Measurements from ENCODE around the gene THOC6.

Gene THOC6

GRCh38 chr16:3023669-3024478 is at the start of gene THOC6, which contains the start of gene HCFC1R1:
Gene THOC6, plus strand, starts transcription at chr16:3024035. Its CDS starts 292 bp downstream, at chr16:3024327.
Gene HCFC1R1, minus strand, starts transcription at chr16:3023942. Its CDS starts 1 bp downstream, at chr16:3023941.
- DNase-seq: peak; percentile 95

GRCh38 chr16:2974319-2975056 is 49.3 kb upstream of the THOC6 start:
- DNase-seq: no peak

- DNase-seq: no peak
Measured at GRCh38 chr16:2975161-2975795, 48.6 kb upstream of the THOC6 start.

- no peak for DNase-seq
Measured at GRCh38 chr16:2976201-2976600, 47.6 kb upstream of the THOC6 start.

DNA sequence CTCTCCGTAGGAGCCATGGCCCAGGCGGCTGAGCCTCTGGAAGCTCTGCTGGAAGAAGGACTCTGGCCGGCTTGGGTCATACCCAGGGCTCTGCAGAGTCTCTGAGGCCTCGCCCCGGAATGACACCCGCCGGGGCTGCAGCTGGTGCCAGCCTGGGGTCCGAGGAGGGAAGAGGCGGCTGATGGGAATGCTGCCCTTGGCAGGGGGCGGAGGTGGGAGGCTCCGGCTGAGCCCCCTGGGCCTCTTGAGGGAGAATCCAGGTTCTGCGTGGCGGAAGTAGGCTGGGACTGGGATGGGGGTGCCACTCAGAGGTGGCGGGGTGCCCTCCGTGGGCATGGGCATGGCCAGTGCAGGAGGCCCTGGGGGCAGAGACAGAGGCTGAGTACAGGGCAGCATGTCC is 47.2 kb upstream of the THOC6 start:
- no peak for DNase-seq

DNA sequence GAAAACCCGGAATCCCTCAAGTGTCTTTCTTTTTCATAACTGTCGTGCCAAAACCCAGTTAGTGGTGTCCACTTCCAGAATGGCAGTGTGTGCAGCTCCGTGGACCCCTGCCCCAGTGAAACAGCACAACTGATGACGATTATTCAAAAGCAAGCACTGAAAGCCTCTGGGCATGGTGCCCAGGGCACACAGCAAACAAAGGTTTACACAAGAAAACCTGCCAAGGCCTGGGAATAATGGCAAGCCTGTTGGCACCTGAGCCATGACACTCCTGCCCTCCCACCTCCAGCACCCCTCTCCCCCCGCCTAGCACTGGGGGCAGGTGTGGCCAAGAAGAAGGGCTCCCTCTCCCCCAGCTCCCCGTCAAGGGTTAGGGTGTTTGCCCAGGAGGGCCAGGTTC is 46.4 kb upstream of the THOC6 start:
- peak; percentile 94 for DNase-seq

- no peak for DNase-seq
Measured at GRCh38 chr16:2979669-2980226, 44.1 kb upstream of the THOC6 start.

- peak; percentile 76 for DNase-seq
Measured at GRCh38 chr16:2980227-2981176, 43.3 kb upstream of the THOC6 start, which contains the start of gene PKMYT1. Gene PKMYT1, minus strand, starts transcription at chr16:2980446. Its CDS starts 789 bp downstream, at chr16:2979657.

DNA sequence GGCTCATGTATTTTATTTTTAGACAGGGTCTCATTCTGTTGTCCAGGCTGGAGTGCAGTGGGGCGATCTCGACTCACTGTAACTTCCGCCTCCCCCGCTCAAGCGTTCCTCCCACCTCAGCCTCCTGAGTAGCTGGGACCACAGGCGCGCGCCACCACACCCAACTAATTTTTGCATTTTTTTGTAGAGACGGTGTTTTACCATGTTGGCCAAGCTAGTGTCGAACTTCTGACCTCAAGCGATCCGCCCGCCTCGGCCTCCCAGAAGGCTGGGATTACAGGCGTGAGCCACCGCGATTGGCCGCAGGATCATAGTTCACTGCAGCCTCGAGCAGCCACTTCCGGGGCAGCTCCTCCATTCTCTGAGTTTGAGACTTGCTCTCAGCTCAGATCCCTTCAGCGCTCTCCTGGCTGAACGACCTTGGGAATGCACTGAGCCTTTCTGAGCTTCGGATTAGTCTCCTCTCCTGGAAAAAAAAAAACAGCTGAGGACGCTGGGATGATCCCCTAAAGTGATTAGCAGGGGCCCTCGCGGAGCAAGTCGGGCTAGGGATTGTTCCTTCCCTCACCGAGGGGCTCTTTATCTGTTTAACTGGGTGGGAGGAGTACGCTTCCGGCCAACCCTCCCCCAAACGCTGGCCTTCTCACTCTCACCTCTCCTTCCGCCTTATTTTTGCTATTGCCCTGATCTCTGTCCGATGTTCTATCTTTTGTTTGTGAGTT is 42.5 kb upstream of the THOC6 start:
- DNase-seq: no peak

- DNase-seq: no peak
Measured at GRCh38 chr16:2981899-2982250, 42.0 kb upstream of the THOC6 start.

DNA sequence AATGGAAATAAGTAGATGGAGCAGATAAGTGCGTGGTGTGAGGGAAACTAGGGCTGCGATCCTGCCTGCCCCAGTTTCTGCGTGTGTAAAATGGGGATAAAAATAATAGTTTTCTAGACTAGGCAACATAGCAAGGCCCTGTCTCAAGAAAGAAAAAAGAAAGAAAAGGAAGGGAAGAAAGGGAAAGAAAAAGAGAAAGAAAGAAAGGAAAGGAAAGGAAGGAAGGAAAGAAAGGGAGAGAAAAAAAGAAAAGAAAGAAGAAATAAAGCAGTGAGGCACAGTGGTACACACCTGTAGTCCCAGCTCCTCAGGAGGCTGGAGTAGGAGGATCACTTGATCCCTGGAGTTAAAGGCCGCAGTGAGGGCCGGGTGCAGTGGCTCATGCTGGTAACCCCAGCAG is 41.4 kb upstream of the THOC6 start:
- no peak for DNase-seq

DNA sequence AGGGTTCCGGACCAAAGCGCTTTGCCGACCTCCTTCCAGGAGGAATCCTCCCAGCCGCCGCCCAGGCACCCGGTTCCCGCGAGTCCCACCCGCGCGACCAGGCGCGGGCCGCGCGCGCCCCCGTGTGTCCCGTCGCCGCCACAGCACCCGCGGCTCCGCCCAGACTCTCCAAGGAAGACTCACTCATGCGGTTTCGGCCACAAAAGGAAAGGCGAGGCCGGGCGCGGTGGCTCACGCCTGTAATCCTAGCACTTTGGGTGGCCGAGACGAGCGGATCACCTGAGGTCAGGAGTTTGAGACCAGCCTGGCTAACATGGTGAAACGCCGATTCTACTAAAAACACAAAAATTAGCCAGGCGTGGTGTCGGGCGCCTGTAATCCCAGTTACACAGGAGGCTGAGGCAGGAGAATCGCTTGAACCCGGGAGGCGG is 40.1 kb upstream of the THOC6 start:
- peak; percentile 66 for DNase-seq

- peak; percentile 17 for DNase-seq
Measured at GRCh38 chr16:2985462-2985861, 38.4 kb upstream of the THOC6 start.

DNA sequence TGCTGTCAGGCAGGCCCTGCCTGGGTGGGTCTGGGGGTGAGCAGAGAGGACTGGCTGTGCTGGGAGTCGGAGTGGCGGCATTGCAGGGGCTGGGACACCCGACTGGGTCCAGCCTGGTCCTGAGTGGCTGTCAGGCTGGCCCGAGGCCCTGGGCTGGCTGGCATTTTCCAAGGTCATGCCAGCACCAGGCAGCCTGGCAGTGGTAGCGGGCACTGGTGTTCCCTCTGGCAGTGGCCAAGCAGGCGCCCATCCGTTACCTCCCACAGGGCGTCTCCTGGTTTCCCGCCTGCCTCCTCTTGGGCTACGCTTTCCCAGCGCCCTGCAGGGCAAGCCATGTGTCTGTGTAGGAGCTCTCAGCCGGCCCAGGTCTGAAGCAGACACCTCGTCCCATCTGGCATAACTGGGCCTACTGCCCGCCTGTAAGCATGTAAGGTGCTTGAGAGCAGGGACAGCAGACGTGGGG is 37.9 kb upstream of the THOC6 start:
- DNase-seq: peak; percentile 26

- no peak for DNase-seq
Measured at GRCh38 chr16:2986623-2987188, 37.1 kb upstream of the THOC6 start.

DNA sequence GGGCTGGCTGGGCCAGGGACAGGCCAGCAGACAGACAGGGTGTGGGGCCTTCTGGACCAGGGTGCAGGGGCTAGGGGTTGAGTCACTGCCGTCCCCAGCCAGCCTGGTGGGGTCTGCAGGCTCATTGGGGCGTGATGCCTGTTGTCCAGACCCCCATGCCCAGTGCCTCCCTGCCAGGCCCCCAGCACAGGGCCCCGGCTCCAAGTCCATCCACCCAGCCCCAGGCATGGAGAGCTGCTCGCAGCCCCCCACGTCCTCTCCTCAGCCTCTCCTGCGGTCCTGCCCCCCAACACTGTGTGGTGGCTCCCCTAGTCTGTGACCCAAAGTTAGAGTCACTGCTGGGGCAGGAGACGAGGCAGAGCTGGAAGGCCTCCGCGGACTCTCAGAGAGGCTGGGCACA is 36.5 kb upstream of the THOC6 start:
- DNase-seq: no peak

- no peak for DNase-seq
Measured at GRCh38 chr16:2987833-2988232, 36.0 kb upstream of the THOC6 start.

- DNase-seq: no peak
Measured at GRCh38 chr16:2988590-2989099, 35.2 kb upstream of the THOC6 start.

GRCh38 chr16:2990891-2991290 is 32.9 kb upstream of the THOC6 start:
- DNase-seq: no peak

DNA sequence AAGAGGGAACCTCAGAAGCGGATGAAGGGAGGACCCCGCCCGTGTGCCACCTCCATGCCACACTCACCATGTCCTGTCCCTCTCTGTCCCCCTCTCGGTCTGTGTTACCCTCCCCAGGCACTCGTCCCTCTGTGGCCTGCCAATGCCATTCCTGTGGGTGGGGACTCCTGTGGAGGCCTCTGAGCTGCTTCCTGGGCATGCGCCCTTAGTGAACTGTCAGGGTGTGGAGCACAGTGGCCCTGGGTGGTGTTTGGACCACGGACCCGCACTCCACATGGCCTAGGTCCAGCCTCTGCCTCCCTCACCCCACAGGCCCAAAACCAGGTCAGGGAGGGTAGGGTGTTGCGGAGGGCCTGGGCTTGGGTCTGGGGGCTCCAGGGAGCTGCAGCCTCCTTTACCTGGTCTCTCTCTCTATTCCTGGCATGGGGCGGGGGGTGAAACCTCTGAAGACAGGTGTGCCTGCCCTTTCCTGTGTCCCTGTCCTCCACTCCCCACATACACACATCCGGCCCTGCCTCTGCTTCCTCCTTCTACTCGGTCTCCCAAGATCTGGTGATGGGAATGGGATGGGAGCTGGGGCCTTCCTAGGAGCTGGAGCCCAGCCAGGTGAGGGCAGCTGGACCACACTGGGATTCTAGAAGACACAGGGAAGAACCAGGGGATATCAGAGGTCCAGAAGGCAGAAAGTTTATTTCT is 32.1 kb upstream of the THOC6 start:
- no peak for DNase-seq
